HG03103 (cell line): ENCODE results near the gene APP.
"Not testable (repeated sequence)": the region's sequence is repeated elsewhere in the genome, so short reads cannot be mapped to it uniquely, and the experiment has no call there.

Experiments
- ATAC-seq: cut with Tn5 transposase; IDR thresholded peaks from one replicate; pipeline ENCODE4 v1.9.1; 2021; ENCODE audit warnings: low read depth; ENCODE audit not compliant: unreplicated experiment

The APP gene

DNA sequence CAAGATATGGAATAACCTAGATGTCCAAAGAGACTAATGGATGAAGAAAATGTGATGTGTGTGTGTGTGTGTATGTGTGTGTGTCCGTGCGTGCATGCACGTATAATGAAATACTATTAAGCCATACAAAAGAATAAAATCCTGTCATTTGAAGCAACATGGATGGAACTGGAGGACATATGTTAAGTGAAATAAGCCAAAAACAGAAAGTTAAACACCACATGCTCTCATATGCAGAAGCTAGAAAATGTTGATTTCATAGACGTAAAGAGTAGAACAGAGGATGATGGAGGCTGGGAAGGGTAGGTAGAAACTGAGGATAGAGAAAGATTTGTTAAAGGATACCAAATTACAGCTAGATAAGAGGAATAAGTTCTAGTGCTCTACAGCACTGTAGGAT, 133.7 kb downstream of the APP start:
- no peak for ATAC-seq

DNA sequence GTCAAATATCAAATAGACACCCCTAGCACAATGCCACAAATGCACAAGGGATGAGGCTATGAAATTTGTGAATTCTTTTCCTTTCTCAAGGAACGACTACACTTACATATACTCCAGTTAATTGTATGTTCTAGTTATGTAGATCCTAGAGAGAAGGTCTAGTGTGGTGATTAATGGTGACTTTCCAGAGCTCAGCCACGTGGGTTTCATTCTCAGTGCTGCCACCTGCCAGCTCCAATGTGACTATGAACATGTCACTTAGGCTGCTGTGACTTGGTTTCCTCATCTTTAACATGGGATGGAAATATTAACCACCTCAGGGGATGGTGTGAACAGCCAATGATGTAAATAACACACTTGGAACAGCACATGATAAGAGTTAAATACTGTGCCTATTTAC, 138.3 kb downstream of the APP start:
- no peak for ATAC-seq

GRCh38 chr21:26028183-26028582, 142.4 kb downstream of the APP start:
- ATAC-seq: no peak

DNA sequence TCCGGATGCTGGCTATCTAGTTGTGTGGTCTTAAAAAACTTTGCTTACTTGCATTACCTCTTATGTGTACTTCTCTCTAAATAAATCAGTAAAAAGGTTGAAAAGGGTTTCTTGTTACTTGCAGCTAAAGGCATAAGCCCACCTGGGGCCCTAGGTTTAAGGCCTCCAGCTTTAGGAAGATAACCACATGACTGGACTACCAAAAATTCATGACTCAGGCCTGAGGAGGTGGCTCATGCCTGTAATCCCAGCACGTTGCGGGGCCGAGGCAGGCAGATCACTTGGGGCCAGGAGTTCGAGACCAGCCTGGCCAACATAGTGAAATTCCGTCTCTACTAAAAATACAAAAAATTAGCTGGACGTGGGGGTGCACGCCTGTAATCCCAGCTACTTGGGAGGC, 142.9 kb downstream of the APP start:
- ATAC-seq: no peak

DNA sequence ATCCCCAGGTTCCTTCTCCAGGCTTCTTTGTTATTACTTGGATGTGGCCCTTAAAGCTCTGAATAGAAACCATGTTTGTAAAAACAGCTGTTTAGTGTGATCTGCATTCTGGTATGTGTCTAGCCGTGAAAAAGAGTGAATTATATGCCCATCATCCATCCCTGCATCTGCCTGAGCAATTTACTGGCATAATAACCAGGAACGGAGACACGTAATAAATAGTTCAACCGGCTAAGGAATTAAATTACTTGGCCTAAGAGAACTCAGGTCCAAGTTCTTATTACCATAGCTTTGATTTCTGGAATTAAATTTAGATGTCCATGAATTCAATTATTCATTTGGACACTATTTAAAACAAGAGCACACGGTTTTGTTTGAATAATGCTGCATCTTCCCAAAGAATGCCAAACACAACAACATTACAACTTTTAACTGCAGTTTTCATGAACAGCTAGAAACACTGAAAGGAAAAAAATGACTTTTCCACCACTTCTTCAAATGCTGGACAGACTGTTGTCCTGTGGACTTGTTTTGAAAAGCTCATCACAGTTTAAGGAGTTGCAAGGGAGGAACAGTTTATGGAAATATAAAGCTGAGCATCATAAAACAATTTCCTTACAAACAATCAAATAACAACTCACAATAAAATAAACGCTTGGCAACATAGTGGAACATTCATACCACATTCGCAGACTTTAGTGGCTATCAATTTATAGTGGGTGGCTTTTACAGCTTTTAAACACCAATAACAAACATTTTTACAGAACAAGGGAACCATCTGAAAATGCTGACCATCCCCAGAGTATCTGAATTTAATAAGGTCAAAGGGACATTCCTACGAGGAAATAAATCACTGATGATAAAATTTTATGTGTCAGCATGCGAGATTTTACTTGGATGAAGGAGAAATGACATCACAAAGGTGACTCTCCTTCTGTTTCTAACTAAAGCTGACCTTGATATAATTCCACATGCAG, 144.7 kb downstream of the APP start:
- no peak for ATAC-seq

DNA sequence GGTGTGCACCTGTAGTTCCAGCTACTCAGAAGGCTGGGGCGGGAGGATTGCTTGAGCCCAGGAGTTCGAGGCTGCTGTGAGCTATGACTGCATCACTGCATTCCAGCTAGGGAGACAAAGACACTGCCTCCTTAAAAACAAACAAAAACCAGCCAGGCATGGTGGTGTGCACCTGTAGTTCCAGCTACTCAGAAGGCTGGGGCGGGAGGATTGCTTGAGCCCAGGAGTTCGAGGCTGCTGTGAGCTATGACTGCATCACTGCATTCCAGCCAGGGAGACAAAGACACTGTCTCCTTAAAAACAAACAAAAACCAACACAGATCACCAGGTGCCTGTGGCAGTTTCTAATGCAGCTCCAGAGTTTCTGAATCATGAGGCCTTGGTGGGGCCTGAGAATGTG, 147.2 kb downstream of the APP start:
- not testable (repeated sequence) for ATAC-seq

GRCh38 chr21:26022598-26023337, 147.8 kb downstream of the APP start:
- not testable (repeated sequence) for ATAC-seq

DNA sequence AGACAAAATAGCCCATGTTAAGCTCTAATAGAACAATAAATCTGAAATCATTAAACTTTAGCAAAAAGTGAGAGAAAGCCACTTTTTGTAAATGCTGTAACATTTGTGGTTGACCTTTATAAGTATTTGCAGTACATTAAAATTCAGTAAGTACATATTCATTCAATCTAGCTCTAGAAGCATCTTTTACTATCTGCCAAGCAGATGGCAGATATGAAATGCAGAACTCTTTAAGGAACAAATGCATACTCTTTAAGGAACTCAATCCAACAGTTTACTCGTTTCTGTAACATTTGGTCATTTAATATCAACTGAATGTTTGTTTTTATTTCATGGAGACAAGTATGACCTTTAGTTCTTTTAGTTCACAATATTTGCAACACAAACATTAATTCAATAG, 150.1 kb downstream of the APP start:
- no peak for ATAC-seq

- ATAC-seq: no peak
Observed at GRCh38 chr21:26020081-26020480, 150.5 kb downstream of the APP start.

- ATAC-seq: no peak
Observed at GRCh38 chr21:26019236-26019635, 151.3 kb downstream of the APP start.

GRCh38 chr21:26013970-26014369, 156.6 kb downstream of the APP start:
- ATAC-seq: no peak

DNA sequence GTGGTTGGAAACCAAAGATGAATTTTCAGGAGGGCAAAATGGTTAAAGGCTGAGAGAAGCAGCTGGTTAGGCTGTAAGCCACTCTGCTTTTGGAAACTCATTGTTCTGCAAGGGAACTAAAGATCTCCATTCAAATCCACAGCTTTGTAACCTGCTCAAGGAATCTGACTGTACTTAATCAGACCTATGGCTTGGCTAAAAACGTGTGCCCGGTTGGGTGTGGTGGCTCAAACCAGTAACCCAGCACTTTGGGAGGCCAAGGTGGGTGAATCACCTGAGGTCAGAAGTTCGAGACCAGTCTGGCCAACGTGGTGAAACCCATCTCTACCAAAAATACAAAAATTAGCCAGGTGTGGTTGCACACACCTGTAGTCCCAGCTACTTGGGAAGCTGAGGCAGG, 158.1 kb downstream of the APP start:
- ATAC-seq: not testable (repeated sequence)

- no peak for ATAC-seq
Observed at GRCh38 chr21:26011292-26011940, 159.2 kb downstream of the APP start.

DNA sequence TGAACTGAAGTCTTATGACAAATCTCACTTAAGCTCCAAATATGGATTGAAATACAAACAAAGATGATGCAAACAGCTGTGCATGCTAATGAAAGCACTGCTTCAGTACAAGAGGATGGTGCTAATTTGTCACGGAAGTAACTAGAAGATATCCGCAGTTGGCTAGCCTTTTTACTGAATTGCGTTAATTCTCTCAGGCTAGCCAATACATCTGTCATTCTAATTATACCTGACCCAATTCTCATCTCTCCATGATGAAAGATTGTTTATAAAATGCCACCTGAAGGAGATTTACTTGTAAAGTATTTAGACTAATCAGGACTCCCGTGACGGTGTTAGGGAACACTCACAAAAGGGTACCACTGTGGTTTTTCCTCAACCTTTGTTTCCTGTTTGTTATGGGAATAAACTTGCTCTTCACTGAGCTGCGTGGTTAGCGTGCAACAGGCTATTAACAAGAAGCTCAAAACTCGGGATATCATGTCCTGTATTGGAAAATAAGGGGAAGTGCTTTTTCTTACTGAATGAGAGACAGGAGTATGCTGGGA, 162.5 kb downstream of the APP start:
- no peak for ATAC-seq

GRCh38 chr21:26005464-26005863, 165.1 kb downstream of the APP start:
- no peak for ATAC-seq

DNA sequence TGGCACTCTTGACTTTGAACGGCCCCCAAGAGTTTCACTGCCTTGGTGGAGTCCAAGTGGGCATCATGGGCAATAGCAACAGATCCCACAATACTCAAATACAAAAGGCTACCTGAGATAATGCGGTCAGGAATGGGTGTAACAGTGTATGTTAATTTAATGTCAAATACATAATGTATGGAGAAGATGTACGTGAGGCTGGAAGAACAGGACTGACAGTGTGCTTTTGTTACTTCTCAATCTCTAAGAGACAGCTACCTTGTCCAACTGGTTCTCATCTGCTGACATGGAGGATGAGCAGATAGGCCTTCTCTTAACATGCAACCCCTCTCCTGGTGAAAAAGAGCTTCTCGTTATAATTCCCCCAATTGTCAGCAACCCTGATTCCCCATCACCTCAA, 167.2 kb downstream of the APP start:
- ATAC-seq: no peak

- no peak for ATAC-seq
Observed at GRCh38 chr21:26001356-26001755, 169.2 kb downstream of the APP start.

DNA sequence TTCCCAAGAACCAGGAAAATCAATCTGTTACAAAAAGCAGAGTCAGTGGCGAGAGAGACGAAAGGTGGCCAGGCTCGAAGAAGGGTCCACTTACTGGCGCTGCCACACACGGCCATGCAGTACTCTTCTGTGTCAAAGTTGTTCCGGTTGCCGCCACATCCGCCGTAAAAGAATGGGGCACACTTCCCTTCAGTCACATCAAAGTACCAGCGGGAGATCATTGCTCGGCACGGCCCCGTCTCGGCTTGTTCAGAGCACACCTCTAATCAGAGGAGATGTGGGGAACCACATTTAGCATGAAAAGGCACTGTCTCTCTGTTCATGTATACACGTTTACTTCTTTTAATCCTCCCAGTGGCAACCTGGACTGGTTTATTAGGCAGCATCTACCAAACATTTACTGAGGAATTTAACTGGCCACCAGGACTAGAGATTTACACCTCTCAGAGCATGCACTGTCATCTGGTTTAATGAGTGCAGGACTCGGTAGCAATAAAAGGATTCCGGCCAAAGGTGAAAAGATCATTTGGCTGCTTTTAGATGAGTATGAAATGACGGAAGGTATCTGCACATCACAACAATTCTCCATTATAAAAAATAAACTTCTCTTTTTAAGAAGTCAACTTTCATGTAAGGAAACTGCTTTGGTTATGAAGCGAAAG, 170.5 kb downstream of the APP start:
- ATAC-seq: no peak

DNA sequence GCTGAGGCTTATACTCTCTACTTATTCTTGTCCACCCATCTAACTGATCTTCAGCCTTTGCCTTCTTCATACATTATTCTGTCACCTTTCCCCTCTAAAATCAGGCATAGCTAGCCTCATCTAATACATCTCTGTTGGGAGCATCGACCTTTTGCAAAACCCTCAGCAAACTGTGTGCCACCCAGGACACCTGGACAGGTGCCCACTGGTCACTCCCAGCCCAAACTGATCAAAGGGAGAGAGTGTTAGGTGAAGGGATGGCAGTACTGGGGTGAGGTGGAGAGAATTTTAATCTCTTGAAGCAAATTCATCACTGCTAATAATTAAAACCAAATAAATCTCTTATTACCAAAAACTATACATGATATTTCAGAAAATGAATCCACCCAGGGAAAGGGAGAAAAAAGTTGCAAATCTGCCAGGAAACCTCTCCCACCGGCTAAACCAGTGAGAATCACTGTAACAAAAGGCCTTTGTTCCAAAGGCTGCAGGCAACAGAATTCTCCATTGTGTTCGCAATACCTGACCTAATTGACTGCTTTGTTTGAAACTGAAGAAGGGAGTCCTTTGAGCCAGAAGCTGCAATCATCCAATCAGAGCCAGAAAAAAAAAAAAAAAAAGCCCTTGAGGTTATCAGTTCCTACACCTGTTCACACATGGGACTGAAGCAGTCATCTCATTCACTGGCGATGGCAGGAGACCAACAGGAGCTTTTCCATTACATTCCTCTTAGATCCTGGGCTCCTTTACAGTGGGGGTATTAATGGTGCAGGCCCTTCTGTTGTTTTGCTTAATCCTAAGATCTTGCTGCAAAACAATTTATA, 172.6 kb downstream of the APP start:
- no peak for ATAC-seq

GRCh38 chr21:25995278-25995677, 175.3 kb downstream of the APP start:
- no peak for ATAC-seq
